Ishikawa (cell line): ENCODE measurements around the gene SCN4B.

Experiments
- CEBPB ChIP-seq: IDR thresholded peaks from 2 replicates; pipeline ENCODE4 v1.6.1; 2012
- CREB1 ChIP-seq: IDR thresholded peaks from 2 replicates; pipeline ENCODE4 v1.6.1; 2012; ENCODE audit warnings: low read depth
- EGR1 ChIP-seq: IDR thresholded peaks from 2 replicates; pipeline ENCODE4 v1.6.1; 2012
- EP300 ChIP-seq: IDR thresholded peaks from 2 replicates; pipeline ENCODE4 v1.6.1; 2012; ENCODE audit warnings: borderline replicate concordance
- FOXM1 ChIP-seq: IDR thresholded peaks from 2 replicates; pipeline ENCODE4 v1.6.1; 2012; ENCODE audit warnings: low read depth, borderline replicate concordance
- NFIC ChIP-seq: IDR thresholded peaks from 2 replicates; pipeline ENCODE4 v1.6.1; 2012
- RAD21 ChIP-seq: IDR thresholded peaks from 2 replicates; pipeline ENCODE4 v1.6.1; 2012; ENCODE audit warnings: low read depth
- TAF1 ChIP-seq: IDR thresholded peaks from 2 replicates; pipeline ENCODE4 v1.6.1; 2012; ENCODE audit warnings: low read depth, mild to moderate bottlenecking
- TCF12 ChIP-seq: IDR thresholded peaks from 2 replicates; pipeline ENCODE4 v1.6.1; 2012; ENCODE audit warnings: low read depth
- TEAD4 ChIP-seq: IDR thresholded peaks from 2 replicates; pipeline ENCODE4 v1.6.1; 2012
- YY1 ChIP-seq: IDR thresholded peaks from 2 replicates; pipeline ENCODE4 v1.6.1; 2012; ENCODE audit warnings: low read depth
- ZBTB7A ChIP-seq: IDR thresholded peaks from 2 replicates; pipeline ENCODE4 v1.6.1; 2012; ENCODE audit warnings: low read depth
- TF ChIP-seq, protein P1 (sequence below): IDR thresholded peaks from 2 replicates; pipeline ENCODE4 v1.6.1; 2012
- TF ChIP-seq, protein P2 (sequence below): IDR thresholded peaks from 2 replicates; pipeline ENCODE4 v1.6.1; 2012; ENCODE audit warnings: low read depth, mild to moderate bottlenecking
- TF ChIP-seq, protein P3 (sequence below): IDR thresholded peaks from 2 replicates; pipeline ENCODE4 v1.6.1; 2012

The SCN4B gene

DNA sequence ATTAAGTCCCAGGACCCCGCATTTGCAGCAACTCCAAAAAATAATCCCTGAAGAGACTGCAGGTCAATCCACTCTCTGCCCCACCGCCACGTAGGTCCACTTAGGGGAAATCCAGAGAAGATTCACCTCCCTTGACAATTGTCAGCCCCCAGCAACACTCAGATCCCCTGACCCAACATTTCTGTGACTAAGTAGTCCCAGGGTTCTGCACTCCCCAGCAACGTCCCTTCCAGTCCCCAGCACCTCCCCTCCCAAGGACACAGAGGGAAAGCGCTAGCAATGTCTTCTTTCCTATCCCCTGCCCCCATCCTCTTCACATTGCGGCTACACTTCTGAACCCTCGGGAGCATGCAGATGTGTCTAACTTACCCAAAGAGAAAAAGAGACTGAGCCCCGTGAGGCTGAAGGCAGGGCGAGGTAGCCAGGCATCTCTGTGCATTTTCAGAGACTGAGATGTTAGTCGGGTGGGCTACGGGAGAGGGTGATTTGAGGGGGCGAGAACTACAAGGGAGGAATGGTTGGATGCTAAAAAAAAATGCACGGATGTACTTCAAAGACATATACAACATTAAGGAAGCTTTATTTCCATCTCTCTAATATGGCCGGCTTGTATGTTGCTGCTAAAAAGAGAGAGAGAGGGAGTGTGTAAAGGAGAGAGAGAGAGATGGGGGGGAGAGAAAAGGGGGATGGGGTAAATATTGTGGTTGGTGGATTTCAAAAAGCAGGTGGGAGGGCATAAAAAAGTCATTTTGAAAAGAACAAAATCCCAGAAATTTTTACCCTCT lies 23.6 kb upstream of the SCN4B start, which contains the start of gene SCN2B:
Gene SCN2B (minus strand): TSS at position 647 of the 785 bp plus-strand sequence. CDS start 208 bp downstream, at position 439.
- TF ChIP-seq, protein P1, sequence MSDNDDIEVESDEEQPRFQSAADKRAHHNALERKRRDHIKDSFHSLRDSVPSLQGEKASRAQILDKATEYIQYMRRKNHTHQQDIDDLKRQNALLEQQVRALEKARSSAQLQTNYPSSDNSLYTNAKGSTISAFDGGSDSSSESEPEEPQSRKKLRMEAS = no peak
- TF ChIP-seq FOXM1 (no peak), TEAD4 (no peak), TCF12 (no peak), RAD21 (no peak), CREB1 (no peak), CEBPB (no peak), EP300 (no peak), TAF1 (no peak), YY1 (no peak), EGR1 (no peak), NFIC (no peak), ZBTB7A (no peak)
- TF ChIP-seq, protein P2, sequence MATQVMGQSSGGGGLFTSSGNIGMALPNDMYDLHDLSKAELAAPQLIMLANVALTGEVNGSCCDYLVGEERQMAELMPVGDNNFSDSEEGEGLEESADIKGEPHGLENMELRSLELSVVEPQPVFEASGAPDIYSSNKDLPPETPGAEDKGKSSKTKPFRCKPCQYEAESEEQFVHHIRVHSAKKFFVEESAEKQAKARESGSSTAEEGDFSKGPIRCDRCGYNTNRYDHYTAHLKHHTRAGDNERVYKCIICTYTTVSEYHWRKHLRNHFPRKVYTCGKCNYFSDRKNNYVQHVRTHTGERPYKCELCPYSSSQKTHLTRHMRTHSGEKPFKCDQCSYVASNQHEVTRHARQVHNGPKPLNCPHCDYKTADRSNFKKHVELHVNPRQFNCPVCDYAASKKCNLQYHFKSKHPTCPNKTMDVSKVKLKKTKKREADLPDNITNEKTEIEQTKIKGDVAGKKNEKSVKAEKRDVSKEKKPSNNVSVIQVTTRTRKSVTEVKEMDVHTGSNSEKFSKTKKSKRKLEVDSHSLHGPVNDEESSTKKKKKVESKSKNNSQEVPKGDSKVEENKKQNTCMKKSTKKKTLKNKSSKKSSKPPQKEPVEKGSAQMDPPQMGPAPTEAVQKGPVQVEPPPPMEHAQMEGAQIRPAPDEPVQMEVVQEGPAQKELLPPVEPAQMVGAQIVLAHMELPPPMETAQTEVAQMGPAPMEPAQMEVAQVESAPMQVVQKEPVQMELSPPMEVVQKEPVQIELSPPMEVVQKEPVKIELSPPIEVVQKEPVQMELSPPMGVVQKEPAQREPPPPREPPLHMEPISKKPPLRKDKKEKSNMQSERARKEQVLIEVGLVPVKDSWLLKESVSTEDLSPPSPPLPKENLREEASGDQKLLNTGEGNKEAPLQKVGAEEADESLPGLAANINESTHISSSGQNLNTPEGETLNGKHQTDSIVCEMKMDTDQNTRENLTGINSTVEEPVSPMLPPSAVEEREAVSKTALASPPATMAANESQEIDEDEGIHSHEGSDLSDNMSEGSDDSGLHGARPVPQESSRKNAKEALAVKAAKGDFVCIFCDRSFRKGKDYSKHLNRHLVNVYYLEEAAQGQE = no peak
- TF ChIP-seq, protein P3, sequence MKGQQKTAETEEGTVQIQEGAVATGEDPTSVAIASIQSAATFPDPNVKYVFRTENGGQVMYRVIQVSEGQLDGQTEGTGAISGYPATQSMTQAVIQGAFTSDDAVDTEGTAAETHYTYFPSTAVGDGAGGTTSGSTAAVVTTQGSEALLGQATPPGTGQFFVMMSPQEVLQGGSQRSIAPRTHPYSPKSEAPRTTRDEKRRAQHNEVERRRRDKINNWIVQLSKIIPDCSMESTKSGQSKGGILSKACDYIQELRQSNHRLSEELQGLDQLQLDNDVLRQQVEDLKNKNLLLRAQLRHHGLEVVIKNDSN = no peak

DNA sequence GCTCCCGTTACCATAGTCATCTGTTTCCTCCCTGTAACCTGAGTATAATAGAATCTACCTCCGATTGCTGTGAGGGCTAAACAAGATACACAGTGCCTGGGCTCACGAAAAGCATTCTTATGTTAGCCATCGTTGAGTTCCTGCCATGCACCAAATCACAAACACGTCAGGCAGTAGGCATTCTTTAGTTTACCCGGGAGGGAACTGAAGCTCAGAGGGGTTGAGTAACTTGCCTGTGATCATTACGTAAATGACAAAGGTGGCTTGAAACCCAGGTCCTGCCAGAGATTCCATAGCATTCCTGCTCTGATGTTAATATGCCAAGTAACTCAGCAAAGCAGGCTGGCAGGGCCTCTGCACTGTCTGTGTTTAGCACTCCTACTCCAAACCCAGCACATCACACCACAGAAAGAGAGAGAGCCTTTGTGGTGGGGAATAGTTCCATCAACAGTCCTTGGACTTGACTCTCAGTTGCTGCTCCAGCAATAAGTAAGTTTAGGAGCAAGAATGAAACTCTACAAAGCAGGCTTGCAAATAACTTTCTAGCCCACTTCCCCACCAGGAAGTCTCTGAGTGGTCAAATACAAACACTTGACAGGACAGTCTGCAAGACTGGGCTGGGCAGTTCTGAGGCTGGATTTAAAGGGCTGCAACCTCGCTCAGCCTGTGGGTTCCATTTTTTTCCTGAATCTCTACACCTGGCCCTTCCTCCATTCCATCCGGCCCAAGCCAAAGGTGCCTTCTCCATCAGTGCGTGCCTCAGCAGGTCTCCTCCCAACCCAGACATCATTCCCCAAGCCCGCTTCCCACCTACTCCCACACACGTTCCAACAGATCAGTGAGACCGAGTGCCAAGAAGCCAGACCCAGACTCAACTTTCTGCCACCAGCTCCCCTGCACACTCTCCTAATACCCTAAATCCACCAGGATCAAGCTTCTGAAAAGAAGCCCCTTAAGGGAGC lies 22.7 kb upstream of the SCN4B start:
- TF ChIP-seq FOXM1 = no peak
- peak; percentile 9; the same call in 1 of the 2 replicates for TF ChIP-seq TEAD4
- TF ChIP-seq, protein P1 = 0 out of 2 replicates have a peak, but pooled peaks have one; percentile 18

DNA sequence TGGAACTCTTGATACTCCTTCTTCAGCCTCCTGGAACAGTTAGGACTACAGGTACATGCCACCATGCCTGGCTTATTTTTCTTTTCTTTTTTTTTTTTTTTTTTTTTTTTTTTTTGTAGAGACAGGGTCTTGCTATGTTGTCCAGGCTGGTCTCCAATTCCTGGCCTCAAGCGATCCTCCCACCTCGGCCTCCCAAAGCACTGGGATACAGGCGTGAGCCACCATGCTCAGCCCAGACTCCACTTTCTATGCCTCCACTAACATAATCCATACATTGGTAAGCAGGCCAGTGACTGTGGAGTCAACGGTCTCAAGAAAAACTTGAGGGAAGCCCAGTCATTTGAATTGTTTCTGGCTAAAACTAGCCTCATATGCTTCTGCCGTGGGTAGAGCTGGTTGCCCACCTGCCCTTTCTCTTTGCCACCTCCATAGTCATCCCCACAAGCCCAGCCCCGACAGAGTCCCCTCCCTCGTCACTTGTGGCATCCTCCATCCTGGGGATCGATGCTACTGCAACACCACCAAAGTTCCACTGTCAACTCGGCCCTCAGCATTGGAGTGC lies 21.5 kb upstream of the SCN4B start:
- TF ChIP-seq, protein P1 = no peak
- TF ChIP-seq CEBPB = no peak
- no peak for TF ChIP-seq EP300
- TF ChIP-seq TEAD4 = no peak

DNA sequence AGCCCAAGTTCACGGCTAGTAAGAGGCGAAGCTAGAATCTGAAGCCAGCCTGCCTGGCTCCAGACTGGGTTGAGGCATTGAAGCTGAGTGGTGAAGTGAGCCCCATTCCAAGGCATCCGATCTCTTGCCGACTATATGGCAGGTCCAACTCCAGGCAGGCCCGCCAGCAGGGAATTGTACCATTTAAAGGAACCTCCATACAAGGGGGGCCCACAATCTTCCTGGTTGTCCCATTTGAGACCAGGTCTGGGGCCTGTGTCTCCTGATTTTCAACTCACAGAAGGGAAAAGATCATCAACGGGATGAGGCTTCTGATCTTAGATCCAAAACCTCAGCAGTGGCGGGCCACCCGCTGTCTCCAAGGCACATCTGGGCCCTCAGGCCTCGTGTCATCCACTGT lies 19.7 kb upstream of the SCN4B start:
- TF ChIP-seq CREB1 (no peak), EP300 (no peak), ZBTB7A (no peak), TAF1 (no peak), YY1 (no peak), FOXM1 (no peak), CEBPB (no peak), TEAD4 (no peak), NFIC (no peak), EGR1 (no peak), RAD21 (no peak), TCF12 (no peak)
- TF ChIP-seq, protein P2 = no peak
- TF ChIP-seq, protein P1 = no peak
- TF ChIP-seq, protein P3 = no peak
